Activated CD4-positive, alpha-beta memory T cell treated with anti-CD3 and anti-CD28 coated beads for 36 hours (primary cell): ENCODE measurements around the gene YKT6. TPM values are rescaled to one million over a fixed set of nuclear protein-coding genes. Genes with fewer than 3 reads are reported as not detected.

Experiments used
- CTCF ChIA-PET: fragments of 350-600 bp; sonication (Branson Sonifier 250); formaldehyde crosslinking; loops from one replicate; lab custom pipeline; 2021; ENCODE audit warnings: antibody characterized with exemption, inconsistent platforms; lab: Charles Lee
- POLR2A ChIA-PET: fragments of 350-600 bp; sonication (Branson Sonifier 250); formaldehyde crosslinking; loops from one replicate; lab custom pipeline; 2021; ENCODE audit warnings: antibody characterized with exemption; lab: Charles Lee
- DNase-seq: peaks from one replicate; pipeline ENCODE4 v3.0.0-alpha.2; 2020
- H3K27ac Mint-ChIP-seq: one replicate; pipeline ENCODE4 v1.8.0; 2021; ENCODE audit warnings: mixed read lengths
- H3K27me3 Mint-ChIP-seq: one replicate; pipeline ENCODE4 v1.8.0; 2021; ENCODE audit warnings: mixed read lengths
- H3K36me3 Mint-ChIP-seq: one replicate; pipeline ENCODE4 v1.8.0; 2021; ENCODE audit warnings: mixed read lengths
- H3K4me1 Mint-ChIP-seq: one replicate; pipeline ENCODE4 v1.8.0; 2021; ENCODE audit warnings: low read depth, mixed read lengths
- H3K4me3 Mint-ChIP-seq: one replicate; pipeline ENCODE4 v1.8.0; 2021; ENCODE audit warnings: mild to moderate bottlenecking, mixed read lengths
- H3K9me3 Mint-ChIP-seq: one replicate; pipeline ENCODE4 v1.8.0; 2021; ENCODE audit warnings: mixed read lengths
- intact Hi-C: fragments of 100-400 bp; cut with micrococcal nuclease; formaldehyde crosslinking; loops from one replicate; pipeline ENCODE4 v1.15.1; 2023
- total RNA-seq, 2 experiments: library from RNA; stranded (reverse); gene quantifications; one replicate each; pipeline ENCODE4 v1.2.3, GENCODE V29; 2021

The YKT6 gene
- total RNA-seq, 2 experiments from 2014 or later, result 57.0 to 60.4 TPM

DNA sequence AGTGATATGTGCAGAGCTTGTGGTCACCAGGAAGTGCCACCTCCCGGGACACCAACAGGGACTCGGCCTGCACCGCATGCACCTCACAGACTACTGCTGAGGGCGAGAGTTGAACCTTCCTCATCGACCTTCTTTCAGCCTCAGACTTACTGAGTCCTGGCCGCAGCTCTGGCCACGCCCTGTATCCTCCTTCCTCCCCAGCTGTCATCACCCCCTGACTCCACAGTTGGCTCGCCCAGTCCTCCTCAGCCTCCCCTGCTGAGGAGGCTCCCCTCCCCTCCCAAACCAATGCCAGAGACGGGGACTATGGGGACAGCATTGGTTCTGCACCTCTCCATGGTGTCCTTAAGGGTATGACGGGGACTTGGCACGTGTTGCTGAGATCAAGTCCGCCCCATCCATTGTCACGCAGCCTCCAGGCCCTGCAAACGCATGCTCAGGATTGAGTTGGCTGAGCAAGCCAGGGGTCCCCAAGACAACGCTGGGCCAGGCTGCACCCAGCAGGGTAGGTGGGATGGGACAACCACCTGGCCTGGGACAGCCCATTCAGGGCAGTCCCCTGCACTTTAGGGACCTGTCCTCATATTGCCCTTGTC, 49.0 kb downstream of the YKT6 start:
- Mint-ChIP-seq H3K4me1 (no peaks in the 10 kb centered on the region), H3K4me3 (no peak overlapping the region), H3K9me3 (no peaks in the 10 kb centered on the region), H3K36me3 (no peaks in the 10 kb centered on the region), H3K27me3 (no peaks in the 10 kb centered on the region), H3K27ac (no peak overlapping the region)
- POLR2A ChIA-PET, result no interaction called here
- CTCF ChIA-PET, result no interaction called here
- no peak for DNase-seq
- intact Hi-C loops, result no loop called here

DNA sequence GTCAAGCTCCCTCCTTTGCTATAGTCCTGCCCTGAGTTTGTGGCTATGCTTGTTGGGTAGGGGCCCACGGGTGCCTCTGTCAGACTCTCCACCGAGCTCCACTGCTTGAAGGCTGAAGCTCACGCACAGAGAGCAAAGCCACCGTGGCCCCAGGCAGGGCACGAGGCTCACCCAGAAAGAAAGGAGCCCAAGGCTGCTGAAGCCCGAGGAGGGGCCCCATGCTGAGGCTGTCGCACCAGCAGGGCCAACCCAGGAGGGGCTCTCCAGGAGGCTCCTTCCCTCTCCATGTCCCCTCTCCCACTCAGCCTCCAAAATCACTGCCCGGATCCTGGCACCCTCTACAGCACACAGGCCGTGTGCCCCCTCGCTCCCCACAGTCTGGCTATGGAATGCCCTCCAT, 50.5 kb downstream of the YKT6 start:
- intact Hi-C loops, result no loop called here
- DNase-seq, result no peak
- ChIA-PET POLR2A (no interaction called here), CTCF (no interaction called here)
- H3K4me3 Mint-ChIP-seq, result no peak overlapping the region
- H3K27ac Mint-ChIP-seq, result no peak overlapping the region
- no peaks in the 10 kb centered on the region for H3K36me3 Mint-ChIP-seq
- no peaks in the 10 kb centered on the region for H3K27me3 Mint-ChIP-seq
- no peaks in the 10 kb centered on the region for H3K4me1 Mint-ChIP-seq
- no peaks in the 10 kb centered on the region for H3K9me3 Mint-ChIP-seq

DNA sequence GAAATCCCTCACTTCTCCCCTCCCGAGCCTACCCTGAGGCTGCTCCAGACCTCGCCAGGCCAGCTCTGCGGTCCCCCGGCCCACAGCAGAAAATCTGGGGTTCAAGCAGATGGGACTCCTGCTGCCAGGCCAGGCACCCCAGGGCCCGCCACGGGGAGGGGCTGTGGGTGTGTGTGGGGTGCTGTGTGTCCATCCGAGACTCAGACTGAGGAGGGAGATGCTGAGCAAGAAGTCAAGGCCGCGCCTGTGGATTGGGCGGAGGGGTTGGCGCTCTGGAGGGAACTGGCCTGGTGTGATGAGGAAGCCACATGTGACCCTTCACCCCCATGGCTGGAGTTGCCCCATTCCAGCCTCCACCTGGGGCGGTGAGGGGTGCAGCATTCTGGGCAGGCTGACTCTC, 51.1 kb downstream of the YKT6 start:
- no peak overlapping the region for H3K27ac Mint-ChIP-seq
- no peaks in the 10 kb centered on the region for H3K36me3 Mint-ChIP-seq

DNA sequence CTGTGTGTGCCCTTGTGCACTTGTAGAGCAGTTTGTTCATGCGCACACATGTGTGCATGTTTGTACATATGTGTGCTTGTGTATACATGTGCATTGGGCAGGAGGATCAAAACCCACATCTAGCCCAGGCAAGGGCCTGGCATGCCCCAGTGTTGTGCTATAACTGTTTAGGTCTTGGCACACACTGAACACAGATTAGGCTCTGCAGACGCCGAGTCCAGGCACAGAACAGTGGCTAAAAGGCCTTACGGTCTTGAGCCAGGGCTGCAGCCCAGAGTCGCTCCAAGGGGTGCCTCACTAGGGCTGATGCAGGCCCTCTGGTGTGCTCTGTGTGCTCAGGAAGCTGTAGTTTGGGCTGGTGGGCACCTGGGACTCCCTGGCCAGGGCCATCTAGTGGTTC, 55.7 kb downstream of the YKT6 start:
- DNase-seq, result no peak
- Mint-ChIP-seq H3K36me3 (no peaks in the 10 kb centered on the region), H3K9me3 (no peaks in the 10 kb centered on the region), H3K4me3 (no peak overlapping the region), H3K27me3 (no peaks in the 10 kb centered on the region), H3K27ac (no peak overlapping the region), H3K4me1 (peaks cover 38% of the 10 kb centered on the region)
- ChIA-PET POLR2A (no interaction called here), CTCF (interaction anchor here (4.2 kb wide), 1 partner anchor 15 kb away, joined by 26 read pairs; no protein-coding TSS in a partner anchor)
- intact Hi-C loops, result loop anchor here (5.0 kb wide), 2 partner anchors 51 to 221 kb away; no protein-coding TSS in a partner anchor

More for the DNA sequence above, 51.1 kb downstream of the YKT6 start:
- Mint-ChIP-seq H3K4me1 (peaks cover under 1% of the 10 kb centered on the region), H3K9me3 (no peaks in the 10 kb centered on the region), H3K27me3 (no peaks in the 10 kb centered on the region), H3K4me3 (no peak overlapping the region)
- DNase-seq, result no peak
- ChIA-PET POLR2A (no interaction called here), CTCF (no interaction called here)
- intact Hi-C loops, result no loop called here

DNA sequence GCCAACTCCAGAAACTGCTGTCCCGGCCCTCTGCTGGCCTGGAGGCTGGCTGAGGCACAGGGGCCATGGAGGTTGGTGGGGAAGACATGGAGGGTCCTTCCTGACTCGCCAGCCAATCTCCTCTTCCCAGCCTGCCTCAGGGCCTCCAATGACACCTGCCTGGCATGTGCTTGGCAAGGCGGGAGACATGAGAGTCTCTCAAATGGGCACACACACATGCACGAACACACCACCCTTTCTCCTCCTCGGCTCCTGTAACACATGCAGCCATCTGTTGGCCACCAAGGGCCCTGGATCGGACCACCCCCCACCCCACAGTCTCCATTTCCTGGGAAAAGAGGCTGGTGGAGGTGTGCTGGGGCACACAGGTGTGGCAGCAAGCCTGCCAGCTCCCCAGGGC, 56.4 kb downstream of the YKT6 start:
- Mint-ChIP-seq H3K27me3 (no peaks in the 10 kb centered on the region), H3K9me3 (no peaks in the 10 kb centered on the region), H3K36me3 (no peaks in the 10 kb centered on the region), H3K4me1 (peaks cover 38% of the 10 kb centered on the region), H3K4me3 (no peak overlapping the region), H3K27ac (peak overlapping the region; percentile 90)
- CTCF ChIA-PET, result interaction anchor here (1.2 to 4.2 kb wide), 5 partner anchors 12 to 308 kb away, joined by 4 to 26 read pairs (median 5); no protein-coding TSS in a partner anchor
- peak; percentile 15 for DNase-seq
- POLR2A ChIA-PET, result interaction anchor here (2.1 kb wide), 1 partner anchor 233 kb away, joined by 10 read pairs; the partner anchor contains the start of gene NUDCD3
- intact Hi-C loops, result loop anchor here (5.0 kb wide), 2 partner anchors 50 to 220 kb away; no protein-coding TSS in a partner anchor

DNA sequence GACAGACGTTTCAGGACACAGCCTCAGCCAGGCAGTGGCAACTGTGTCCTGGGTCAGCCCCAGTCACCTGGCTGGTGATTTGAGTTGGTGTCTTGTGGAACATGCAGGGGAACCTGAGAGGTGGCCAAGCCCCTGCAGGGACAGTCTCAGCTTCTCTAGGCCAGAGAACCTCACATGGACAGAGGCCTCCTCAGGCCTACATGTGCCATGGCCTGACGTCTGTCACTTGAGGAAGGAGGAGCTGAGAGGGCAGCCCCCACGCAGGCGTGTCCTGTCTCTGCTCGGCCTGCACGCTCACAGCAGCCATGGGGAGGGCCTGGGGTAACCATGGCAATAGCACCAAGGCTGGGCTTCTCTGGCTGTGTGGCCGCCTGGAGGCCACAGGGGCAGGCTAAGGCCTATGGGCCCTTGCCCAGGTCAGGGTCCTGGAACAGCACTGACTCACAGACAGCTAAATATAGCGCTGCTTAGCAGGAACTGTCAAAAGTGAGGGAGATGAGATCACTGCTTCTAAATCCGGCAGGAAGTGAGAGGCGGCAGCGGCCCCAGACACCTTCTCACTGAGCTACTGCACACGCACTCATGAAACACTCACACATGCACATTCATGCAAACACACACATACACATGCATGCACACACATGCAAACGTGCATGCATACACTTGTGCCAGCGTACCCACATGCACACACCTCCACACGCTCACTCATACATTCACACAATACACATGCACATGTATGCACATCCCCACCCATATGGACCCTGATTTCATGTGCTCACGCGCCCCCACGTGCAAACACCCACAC, 57.0 kb downstream of the YKT6 start:
- peak; percentile 90 for DNase-seq
- no peaks in the 10 kb centered on the region for H3K36me3 Mint-ChIP-seq
- H3K27me3 Mint-ChIP-seq, result no peaks in the 10 kb centered on the region
- intact Hi-C loops, result loop anchor here (1.0 to 5.0 kb wide), 5 partner anchors 17 to 233 kb away; partner anchors contain the start of genes NUDCD3 and POLM
- no peaks in the 10 kb centered on the region for H3K9me3 Mint-ChIP-seq
- POLR2A ChIA-PET, result interaction anchor here (0.7 to 2.1 kb wide), 2 partner anchors 9 to 233 kb away, joined by 3 to 10 read pairs; partner anchors contain the start of gene NUDCD3
- H3K27ac Mint-ChIP-seq, result peak overlapping the region; percentile 90
- peak overlapping the region; percentile 52 for H3K4me3 Mint-ChIP-seq
- peaks cover 38% of the 10 kb centered on the region for H3K4me1 Mint-ChIP-seq
- CTCF ChIA-PET, result interaction anchor here (1.1 to 4.2 kb wide), 7 partner anchors 13 to 308 kb away, joined by 4 to 26 read pairs (median 5); partner anchors contain the start of gene YKT6

DNA sequence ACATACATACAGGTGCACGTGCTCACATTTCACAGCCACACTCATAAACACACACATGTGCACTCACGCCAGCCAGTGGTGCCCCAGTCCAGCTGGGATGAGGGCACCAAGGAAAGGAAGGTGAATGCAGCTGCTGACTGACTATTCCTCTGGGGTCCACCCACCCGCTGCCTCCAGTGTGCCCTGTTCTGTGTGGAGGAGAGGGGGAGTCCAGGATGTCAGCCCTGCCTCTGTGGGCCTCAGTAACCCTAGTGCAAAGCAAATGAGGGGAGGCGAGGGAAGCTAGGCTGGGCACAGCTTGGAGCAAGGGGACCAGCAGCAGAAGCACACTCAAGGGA, 57.6 kb downstream of the YKT6 start:
- Mint-ChIP-seq H3K27me3 (no peaks in the 10 kb centered on the region), H3K9me3 (no peaks in the 10 kb centered on the region), H3K27ac (peak overlapping the region; percentile 90), H3K36me3 (no peaks in the 10 kb centered on the region), H3K4me3 (peak overlapping the region; percentile 52), H3K4me1 (peaks cover 38% of the 10 kb centered on the region)
- no peak for DNase-seq
- POLR2A ChIA-PET, result interaction anchor here (2.1 kb wide), 1 partner anchor 232 kb away, joined by 10 read pairs; the partner anchor contains the start of gene NUDCD3
- CTCF ChIA-PET, result interaction anchor here (1.1 to 4.2 kb wide), 7 partner anchors 13 to 307 kb away, joined by 4 to 26 read pairs (median 5); partner anchors contain the start of gene YKT6
- intact Hi-C loops, result loop anchor here (1.0 to 5.0 kb wide), 5 partner anchors 18 to 232 kb away; partner anchors contain the start of genes NUDCD3 and POLM

DNA sequence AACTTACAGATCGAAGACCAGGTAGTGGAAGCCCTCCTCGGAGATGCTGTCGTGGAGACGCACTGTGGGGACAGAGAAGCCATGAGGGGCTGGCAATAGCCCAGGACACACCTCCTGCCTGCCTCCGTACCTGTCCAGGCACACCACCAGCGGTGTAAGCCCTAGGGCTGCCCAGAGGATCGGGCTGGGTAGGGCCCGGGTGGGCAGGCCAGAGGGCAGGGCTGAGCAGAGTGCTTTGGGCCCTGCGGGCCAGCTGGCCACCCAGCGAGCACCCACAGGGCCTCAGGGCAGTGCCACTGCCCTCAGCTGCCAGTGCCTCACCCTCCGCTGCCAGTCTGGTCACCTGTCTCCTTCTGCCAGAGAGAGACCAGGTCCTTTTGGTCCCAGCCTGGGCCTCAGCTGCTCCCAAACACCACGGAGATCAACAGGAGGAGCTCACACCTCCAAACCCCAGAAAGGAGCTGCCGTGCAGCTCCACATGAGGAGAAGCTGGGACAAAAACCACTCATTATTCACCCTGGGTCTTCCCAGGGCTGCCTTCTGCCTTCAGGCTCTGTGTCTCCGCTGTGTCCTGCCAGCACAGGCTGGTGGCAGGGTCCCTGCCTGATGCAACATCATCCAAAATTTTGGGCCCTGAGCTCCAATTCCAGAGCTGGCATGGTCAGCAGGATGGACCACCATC, 58.2 kb downstream of the YKT6 start:
- peaks cover 38% of the 10 kb centered on the region for H3K4me1 Mint-ChIP-seq
- no peaks in the 10 kb centered on the region for H3K9me3 Mint-ChIP-seq
- no peaks in the 10 kb centered on the region for H3K27me3 Mint-ChIP-seq
- no peak for DNase-seq
- CTCF ChIA-PET, result interaction anchor here (0.7 to 4.2 kb wide), 6 partner anchors 14 to 307 kb away, joined by 3 to 26 read pairs (median 5); partner anchors contain the start of gene YKT6
- H3K27ac Mint-ChIP-seq, result no peak overlapping the region
- no peak overlapping the region for H3K4me3 Mint-ChIP-seq
- POLR2A ChIA-PET, result interaction anchor here (1.7 to 2.1 kb wide), 2 partner anchors 10 to 232 kb away, joined by 5 to 10 read pairs; partner anchors contain the start of gene NUDCD3
- H3K36me3 Mint-ChIP-seq, result no peaks in the 10 kb centered on the region
- intact Hi-C loops, result loop anchor here (1.0 to 5.0 kb wide), 5 partner anchors 18 to 232 kb away; partner anchors contain the start of genes NUDCD3 and POLM

DNA sequence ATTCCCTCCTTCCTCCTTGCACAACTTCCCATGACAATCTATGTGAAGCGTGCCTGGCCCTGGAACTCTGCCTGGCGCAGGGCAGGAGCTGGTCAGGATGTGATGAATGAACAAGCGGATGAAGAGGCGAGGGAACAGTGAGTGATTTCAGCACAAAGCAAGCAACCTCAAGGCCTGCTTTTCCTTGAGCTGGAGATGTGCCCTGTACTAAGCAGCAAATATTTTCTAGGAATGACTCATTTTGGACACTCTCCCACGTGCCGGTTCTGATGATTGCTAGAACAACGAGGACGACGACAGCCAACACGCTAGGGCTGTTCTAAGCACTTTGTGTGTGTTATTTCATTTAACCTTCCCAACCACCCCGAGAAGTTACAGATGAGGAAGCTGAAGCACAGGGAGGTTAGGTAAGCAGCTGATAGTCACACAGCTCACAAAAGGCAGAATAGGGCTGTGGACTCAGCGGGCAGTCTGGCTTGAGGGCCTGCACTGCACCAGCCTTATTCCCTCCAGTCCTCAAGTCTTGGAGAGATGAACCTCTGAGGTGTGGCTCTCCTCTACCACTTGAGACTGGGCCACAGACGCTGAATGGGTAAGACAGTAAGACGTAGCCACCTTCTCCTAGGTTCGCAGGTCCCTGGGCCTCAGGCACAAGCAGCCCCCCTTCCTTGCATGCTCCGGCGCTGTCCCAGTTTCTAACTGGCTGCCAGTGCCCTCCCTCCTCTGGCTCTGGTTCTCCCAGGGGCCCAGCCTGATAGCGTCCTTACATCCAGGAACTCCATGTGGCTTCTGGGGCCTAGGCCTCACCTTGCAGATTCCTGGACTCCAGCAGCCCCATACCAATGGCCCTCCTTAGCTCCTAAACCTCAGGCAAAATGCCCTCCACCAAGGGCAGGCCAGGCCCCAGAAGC, 59.0 kb downstream of the YKT6 start:
- POLR2A ChIA-PET, result interaction anchor here (1.7 kb wide), 1 partner anchor 9 kb away, joined by 5 read pairs; no protein-coding TSS in a partner anchor
- intact Hi-C loops, result loop anchor here (2.0 to 5.0 kb wide), 4 partner anchors 19 to 231 kb away; partner anchors contain the start of gene NUDCD3

DNA sequence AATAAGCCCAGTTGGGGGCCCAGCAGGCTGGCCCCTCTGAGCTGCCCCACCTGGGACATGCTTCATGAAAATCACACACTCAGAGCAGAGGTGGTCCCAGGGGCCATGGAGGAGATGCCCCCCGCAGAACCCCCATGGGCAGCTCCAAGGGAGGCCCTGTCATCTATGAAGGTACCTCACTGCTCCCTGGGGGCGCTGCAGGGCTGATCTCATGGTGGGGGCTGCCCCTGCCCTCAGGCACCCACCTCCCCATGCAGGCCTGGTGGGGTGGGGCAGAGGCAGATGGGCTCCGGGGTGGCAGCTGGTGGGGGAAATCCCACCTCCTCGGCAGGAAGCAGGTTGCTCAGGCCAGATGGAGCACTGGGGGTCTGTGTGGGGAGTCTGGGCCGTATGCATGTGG, 60.5 kb downstream of the YKT6 start:
- H3K4me3 Mint-ChIP-seq, result no peak overlapping the region
- intact Hi-C loops, result no loop called here
- no peak overlapping the region for H3K27ac Mint-ChIP-seq
- CTCF ChIA-PET, result no interaction called here
- DNase-seq, result no peak
- no peaks in the 10 kb centered on the region for H3K27me3 Mint-ChIP-seq
- H3K9me3 Mint-ChIP-seq, result no peaks in the 10 kb centered on the region
- peaks cover 38% of the 10 kb centered on the region for H3K4me1 Mint-ChIP-seq
- POLR2A ChIA-PET, result no interaction called here
- no peaks in the 10 kb centered on the region for H3K36me3 Mint-ChIP-seq

More for the DNA sequence above, 59.0 kb downstream of the YKT6 start:
- CTCF ChIA-PET, result interaction anchor here (0.7 to 4.2 kb wide), 4 partner anchors 15 to 306 kb away, joined by 3 to 26 read pairs (median 8); no protein-coding TSS in a partner anchor
- H3K27ac Mint-ChIP-seq, result peak overlapping the region; percentile 66
- no peaks in the 10 kb centered on the region for H3K27me3 Mint-ChIP-seq
- H3K4me1 Mint-ChIP-seq, result peaks cover 38% of the 10 kb centered on the region
- H3K9me3 Mint-ChIP-seq, result no peaks in the 10 kb centered on the region
- no peak overlapping the region for H3K4me3 Mint-ChIP-seq
- peak; percentile 45 for DNase-seq
- no peaks in the 10 kb centered on the region for H3K36me3 Mint-ChIP-seq
